GM18511 (cell line): ENCODE results near the gene LRFN3.
"Not testable (repeated sequence)": the region's sequence is repeated elsewhere in the genome, so short reads cannot be mapped to it uniquely, and the experiment has no call there.

Source experiments
- ATAC-seq: cut with Tn5 transposase; IDR thresholded peaks from one replicate; pipeline ENCODE4 v1.9.1; 2021; ENCODE audit warnings: mild to moderate bottlenecking, moderate library complexity; ENCODE audit not compliant: unreplicated experiment

LRFN3 gene

DNA sequence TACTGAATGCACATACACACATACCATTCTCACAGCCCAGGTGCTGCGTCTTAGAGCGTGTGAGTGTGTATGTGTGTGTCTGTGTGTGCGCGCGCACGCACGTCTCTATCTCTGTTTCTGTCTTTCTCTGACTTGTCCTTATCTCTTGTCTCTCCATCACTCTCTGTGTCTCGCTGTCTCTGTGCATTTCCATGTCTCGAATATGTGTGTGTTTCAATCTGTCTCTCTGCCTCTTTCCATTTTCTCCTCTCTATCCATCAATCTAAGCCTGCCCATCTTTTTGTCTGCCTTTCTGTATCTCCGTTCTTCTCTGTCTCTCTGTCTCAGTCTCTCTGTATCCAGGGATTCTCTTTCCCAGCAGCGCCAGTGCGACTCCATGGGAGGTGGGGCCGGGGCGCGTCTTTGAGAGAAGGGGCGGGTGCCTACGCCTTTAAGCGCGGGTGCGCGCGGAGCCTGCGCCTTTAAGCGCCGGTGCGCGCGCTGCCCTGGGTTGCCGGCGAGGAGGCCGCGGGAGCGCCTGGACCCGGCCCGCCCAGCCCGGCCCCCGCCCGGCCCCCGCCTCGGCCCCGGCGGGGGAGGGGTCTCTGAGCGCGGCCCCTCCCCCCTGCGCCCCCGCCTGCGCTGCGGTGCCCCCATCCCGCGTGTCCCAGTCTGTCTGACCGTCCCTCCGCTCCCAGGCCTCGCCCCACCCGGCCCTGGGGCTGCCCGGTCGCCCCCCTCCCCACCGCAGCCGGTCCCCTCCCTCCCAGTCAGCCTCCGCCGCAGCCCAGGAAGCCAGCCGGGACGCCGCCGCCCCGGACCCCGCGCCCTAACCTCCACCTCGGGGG is at the start of gene LRFN3:
Gene LRFN3, plus strand, starts transcription at position 464 of the 827 bp plus-strand sequence. CDS start 3,052 bp downstream, outside the sequence.
- no peak for ATAC-seq

DNA sequence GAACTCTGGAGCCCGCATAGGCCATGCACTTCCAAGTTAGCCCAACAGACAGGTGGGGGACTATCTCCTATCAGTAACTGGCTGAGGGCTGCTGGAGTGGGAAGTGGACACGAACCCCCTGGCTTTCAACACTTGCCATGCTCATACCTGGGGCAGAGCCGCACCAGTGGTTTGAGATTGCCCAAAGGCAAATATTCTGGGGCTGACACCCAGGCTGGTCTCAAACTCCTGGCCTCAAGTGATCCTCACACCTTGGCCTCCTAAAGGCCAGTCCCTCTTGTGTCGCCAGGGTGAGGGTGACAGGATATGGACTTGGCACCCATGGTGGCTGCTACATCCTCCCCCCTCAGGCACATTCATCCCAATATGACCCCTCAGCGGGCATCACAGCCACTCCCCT is 49.0 kb upstream of the LRFN3 start:
- ATAC-seq = no peak

DNA sequence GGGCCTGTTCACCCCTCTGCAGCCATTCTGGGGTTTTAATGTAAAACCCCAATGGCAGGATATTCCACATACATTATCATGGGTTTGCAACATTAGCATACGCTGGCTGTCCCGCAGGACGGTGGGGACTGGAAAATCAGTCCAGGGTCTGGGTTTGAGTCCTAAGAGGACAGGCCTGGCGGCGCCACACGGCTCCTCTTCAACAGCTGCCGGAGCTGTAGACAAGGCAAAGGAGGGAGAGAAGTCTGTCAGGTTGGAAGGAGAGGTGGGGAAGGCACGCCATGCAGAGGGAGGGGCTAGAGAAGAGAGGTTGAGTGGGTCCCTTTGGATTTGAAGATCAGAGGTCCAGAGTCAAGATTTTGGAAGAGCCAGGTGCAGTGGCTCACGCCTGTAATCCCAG is 47.8 kb upstream of the LRFN3 start:
- no peak for ATAC-seq

- no peak for ATAC-seq
These were observed 46.6 kb upstream of the LRFN3 start for GRCh38 chr19:35889370-35890112.

- ATAC-seq = no peak
These were observed 46.0 kb upstream of the LRFN3 start for GRCh38 chr19:35890113-35890650.

GRCh38 chr19:35891819-35892218 is 44.4 kb upstream of the LRFN3 start:
- ATAC-seq = not testable (repeated sequence)

- ATAC-seq = no peak
These were observed 41.8 kb upstream of the LRFN3 start for GRCh38 chr19:35894342-35894741.

DNA sequence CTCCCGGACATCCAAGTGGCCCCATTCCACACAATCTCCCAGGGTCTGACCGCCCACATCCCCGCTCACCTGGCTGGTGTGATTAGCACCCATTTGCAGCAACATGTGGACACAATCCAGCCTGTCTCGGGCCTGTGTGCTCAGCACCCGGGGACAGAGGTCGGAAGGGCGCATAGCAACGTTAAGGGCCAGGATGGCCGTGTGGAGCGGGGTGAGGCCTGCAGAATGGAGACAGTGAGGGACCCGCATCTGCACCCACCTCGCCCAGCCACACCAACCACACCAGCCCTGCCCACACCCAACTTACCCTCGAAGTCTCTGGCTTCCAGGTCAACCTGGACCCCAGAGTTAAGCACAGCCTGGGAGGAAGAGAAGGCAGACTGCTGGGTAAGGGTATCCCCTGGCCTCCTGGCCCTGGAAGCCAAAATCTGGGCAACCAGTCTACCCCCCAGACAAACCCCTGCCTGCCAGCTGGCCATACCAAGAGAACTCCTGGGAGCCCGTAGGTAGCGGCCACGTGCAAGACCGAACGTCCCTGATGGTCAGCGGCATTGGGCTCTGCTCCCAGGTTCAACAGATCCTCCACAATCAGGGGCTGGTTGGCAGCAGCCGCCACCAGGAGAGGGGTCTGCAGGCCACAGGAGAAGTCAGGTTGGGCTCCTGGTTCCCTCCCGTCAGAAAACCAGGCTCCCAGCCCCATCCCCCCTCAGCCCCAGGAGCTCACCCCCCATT is 40.1 kb upstream of the LRFN3 start:
- no peak for ATAC-seq

GRCh38 chr19:35896643-35897040 is 39.5 kb upstream of the LRFN3 start:
- ATAC-seq = no peak

DNA sequence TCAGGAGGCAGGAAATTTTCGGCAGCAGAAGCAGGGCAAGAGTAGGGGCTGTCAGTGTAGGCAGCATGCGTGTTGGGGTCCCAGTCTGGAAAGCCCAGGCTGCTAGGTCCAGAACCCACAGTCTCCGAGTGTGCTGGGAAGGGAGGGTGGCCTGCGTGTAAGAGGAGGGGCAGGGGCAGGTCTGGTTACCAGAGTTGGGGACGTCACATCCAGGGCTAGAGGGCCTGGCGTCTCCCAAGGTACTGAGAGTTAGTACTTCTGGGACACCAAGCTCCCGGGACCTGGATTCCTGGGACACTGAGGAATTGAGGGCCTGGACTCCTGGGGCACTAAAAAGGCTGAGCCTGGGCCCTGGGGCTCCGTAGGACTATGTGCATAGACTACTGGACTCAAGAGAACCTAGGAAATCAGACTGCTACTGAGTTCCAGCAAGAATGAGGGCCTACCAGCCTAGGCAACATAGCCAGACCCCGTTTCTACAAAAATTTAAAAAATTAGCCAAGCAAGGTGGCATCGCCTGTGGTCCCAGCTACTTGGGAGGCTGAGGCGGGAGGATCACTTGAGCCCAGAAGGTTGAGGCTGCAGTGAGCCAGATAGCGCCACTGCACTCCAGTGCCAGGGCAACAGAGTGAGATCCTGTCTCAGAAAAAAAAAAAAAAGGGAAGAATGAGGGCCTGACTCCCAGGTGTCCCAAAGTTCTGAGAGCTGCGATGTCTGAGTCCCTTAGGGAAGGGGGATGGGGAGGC is 38.3 kb upstream of the LRFN3 start:
- ATAC-seq = no peak

GRCh38 chr19:35898499-35898809 is 37.7 kb upstream of the LRFN3 start:
- no peak for ATAC-seq

GRCh38 chr19:35899547-35900214 is 36.5 kb upstream of the LRFN3 start:
- peak; percentile 42 for ATAC-seq

- ATAC-seq = no peak
These were observed 35.0 kb upstream of the LRFN3 start for GRCh38 chr19:35901055-35901644.

- ATAC-seq = no peak
These were observed 34.1 kb upstream of the LRFN3 start, which contains the start of gene HCST for GRCh38 chr19:35901854-35902661. Gene HCST (plus strand): TSS chr19:35902529. CDS start chr19:35902594, 65 bp downstream.

DNA sequence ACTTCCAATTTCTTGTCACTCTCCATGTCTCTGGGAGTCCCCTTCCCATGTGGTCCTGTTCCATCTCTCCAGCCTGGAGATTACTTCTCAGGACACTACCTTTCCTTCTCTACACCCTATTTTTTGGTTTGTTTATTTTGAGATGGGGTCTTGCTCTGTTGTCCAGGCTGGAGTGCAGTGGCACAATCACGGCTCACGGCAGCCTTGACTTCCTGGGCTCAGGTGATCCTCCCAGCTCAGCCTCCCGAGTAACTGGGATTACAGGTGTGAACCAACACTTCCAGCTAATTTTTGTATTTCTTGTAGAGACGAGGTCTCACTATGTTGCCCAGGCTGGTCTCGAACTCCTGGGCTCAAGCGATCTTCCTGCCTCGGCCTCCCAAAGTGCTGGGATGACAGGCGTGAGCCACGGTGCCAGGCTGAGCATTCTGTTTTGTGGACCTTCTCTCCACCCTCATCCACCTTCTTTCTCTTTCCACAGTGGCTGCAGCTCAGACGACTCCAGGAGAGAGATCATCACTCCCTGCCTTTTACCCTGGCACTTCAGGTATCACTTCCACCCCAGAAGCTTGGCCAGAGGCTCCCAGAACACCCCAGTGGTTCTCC is 33.2 kb upstream of the LRFN3 start:
- ATAC-seq = no peak

- ATAC-seq = peak; percentile 45
These were observed 32.5 kb upstream of the LRFN3 start for GRCh38 chr19:35903550-35904179.

DNA sequence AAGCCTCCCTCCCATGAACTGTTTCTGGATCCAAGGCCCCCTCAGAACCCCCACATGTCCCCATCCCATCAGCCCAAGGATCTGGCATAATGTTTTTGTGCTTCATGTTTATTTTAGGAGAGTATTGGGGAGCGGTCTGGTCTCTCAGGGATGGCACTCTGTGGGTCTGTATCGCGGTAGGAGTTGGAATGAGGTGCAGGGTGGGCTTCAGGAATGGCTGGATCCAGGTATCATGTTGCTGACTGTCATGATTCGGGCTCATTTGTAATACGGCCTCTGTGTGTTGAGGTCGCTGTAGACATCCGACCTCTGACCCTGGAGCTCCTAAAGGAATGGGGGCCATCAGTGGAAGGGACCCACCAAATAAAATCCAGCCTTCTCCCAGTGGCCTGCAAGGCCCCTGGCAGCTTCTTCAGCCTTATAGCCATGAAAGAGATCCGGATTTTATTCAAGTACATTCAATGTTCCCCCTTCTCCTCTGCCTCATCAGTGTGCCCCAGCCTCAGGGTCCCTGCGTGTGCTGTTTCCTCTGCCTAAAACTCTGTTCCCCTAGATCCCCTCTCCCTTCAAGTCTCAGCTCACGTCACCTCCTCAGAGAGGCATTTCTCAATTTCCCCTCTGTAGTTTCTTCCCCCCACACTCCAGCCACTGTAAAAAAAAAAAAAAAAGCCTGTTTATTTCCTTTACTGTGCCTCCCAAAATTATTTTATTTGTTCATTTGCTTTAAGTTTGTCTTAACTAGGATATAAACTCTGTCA is 31.7 kb upstream of the LRFN3 start:
- ATAC-seq = no peak
